ENCODE results near the gene RETREG3.

Gene RETREG3

DNA sequence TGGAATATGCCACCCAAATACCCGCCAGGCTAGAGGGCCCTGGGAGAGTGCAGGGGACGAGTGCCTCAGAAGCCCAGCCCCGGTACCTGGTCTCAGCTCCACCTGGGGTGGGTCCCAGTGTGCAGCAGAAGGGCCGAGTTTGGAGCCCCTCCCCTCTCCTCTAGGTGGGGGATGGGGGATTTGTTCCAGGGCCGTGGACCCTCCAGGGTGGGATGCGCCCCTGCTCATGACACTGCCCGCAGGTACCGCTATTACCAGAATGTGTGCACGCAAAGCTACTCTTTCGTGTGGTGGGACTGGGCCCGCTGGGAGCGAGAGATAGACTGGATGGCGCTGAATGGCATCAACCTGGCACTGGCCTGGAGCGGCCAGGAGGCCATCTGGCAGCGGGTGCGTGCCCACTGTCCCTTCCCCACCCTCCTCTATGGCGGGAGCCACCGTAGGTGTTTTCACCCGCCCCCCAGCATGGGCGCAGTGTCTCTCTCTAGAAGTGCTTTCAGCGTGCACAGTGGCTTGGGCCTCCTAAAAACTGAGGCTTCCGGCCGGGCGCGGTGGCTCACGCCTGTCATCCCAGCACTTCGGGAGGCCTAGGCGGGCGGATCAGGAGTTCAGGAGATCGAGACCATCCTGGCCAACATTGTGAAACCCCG, 71.9 kb downstream of the RETREG3 start:
- 0 out of 2 replicates have a peak, but pooled peaks cover 3% of the 10 kb centered on the region for H3K36me3 ChIP-seq (ENCODE audit: insufficient read depth, low read length)
- no peak overlapping the region for H3K27ac ChIP-seq
- peak overlapping the region; percentile 55 for H3K9ac ChIP-seq (ENCODE audit: insufficient read length)
- DNase-seq (ENCODE audit: low read depth, low spot score), result no peak
- no peaks in the 10 kb centered on the region for H3K9me3 ChIP-seq (ENCODE audit: low read depth, low read length)
- TF ChIP-seq EZH2 (IDR thresholded peaks at IDR 0.05) (no peak), FOXP2 (optimal IDR thresholded peaks at IDR 0.05; ENCODE audit: control extremely low read depth, extremely low read length, insufficient read depth) (no peak), POLR2AphosphoS5 (IDR thresholded peaks at IDR 0.05; ENCODE audit: borderline replicate concordance, low read depth, low read length) (no peak)
- H3K4me3 ChIP-seq, result peak overlapping the region; percentile 79

DNA sequence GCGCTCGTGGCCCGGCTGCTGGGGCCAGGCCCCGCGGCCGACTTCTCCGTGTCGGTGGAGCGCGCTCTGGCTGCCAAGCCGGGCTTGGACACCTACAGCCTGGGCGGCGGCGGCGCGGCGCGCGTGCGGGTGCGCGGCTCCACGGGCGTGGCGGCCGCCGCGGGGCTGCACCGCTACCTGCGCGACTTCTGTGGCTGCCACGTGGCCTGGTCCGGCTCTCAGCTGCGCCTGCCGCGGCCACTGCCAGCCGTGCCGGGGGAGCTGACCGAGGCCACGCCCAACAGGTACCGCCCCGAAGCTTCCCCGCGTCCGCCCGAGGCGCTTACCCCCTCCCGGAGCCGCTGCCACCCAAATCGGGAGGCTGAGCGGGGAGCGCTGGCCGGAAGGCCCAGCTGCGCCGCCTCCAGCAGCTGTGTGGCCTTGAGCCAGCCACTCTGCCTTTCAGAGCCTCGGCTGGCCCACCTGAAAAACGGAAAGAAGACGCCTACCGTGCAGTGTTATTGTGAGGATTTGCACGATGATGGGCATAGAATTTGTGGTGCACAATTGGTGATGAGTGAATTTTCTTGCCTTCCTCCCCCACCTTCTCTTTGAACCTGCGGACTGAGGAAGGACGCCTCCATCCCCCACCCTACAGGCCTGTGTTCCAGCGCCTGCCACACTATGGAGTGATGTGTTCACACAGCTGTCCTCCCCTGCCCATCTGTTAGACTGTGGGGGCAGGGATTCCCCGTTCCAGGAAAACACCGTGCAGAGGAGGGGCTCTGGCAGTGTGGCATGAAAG, 72.6 kb downstream of the RETREG3 start:
- no peak for DNase-seq (ENCODE audit: low read depth, low spot score)
- H3K36me3 ChIP-seq (ENCODE audit: insufficient read depth, low read length), result 0 out of 2 replicates have a peak, but pooled peaks cover 3% of the 10 kb centered on the region
- peak overlapping the region; percentile 79 for H3K4me3 ChIP-seq
- no peaks in the 10 kb centered on the region for H3K9me3 ChIP-seq (ENCODE audit: low read depth, low read length)
- no peak for TF ChIP-seq FOXP2 (optimal IDR thresholded peaks at IDR 0.05; ENCODE audit: control extremely low read depth, extremely low read length, insufficient read depth)
- no peak for TF ChIP-seq EZH2 (IDR thresholded peaks at IDR 0.05)
- TF ChIP-seq POLR2AphosphoS5 (IDR thresholded peaks at IDR 0.05; ENCODE audit: borderline replicate concordance, low read depth, low read length), result 0 out of 2 replicates have a peak, but pooled peaks have one; percentile 14
- H3K27ac ChIP-seq, result no peak overlapping the region
- H3K9ac ChIP-seq (ENCODE audit: insufficient read length), result peak overlapping the region; percentile 55

DNA sequence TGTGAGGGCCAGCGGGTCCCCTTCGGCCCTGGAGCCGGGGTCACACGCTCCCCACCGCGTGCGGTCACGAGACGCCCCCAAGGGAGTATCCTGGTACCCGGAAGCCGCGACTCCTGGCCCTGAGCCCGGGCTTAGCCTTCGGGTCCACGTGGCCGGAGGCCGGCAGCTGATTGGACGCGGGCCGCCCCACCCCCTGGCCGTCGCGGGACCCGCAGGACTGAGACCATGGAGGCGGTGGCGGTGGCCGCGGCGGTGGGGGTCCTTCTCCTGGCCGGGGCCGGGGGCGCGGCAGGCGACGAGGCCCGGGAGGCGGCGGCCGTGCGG, 73.2 kb downstream of the RETREG3 start, which contains the start of gene NAGLU:
Gene NAGLU, plus strand, starts transcription at position 194 of the 324 bp plus-strand sequence. Its CDS starts 32 bp downstream, at position 226.
- Histone ChIP-seq H3K9ac (ENCODE audit: insufficient read length) (peak within 1 kb of the TSS; percentile 55), H3K9me3 (ENCODE audit: low read depth, low read length) (no peaks in the 10 kb centered on the region), H3K27ac (peak within 1 kb of the TSS; percentile 27), H3K36me3 (ENCODE audit: insufficient read depth, low read length) (0 out of 2 replicates have a peak, but pooled peaks cover 3% of the 10 kb centered on the region), H3K4me3 (peak within 1 kb of the TSS; percentile 79)
- no peak for DNase-seq (ENCODE audit: low read depth, low spot score)
- TF ChIP-seq EZH2 (IDR thresholded peaks at IDR 0.05) (no peak), FOXP2 (optimal IDR thresholded peaks at IDR 0.05; ENCODE audit: control extremely low read depth, extremely low read length, insufficient read depth) (no peak), POLR2AphosphoS5 (IDR thresholded peaks at IDR 0.05; ENCODE audit: borderline replicate concordance, low read depth, low read length) (peak; percentile 60)

DNA sequence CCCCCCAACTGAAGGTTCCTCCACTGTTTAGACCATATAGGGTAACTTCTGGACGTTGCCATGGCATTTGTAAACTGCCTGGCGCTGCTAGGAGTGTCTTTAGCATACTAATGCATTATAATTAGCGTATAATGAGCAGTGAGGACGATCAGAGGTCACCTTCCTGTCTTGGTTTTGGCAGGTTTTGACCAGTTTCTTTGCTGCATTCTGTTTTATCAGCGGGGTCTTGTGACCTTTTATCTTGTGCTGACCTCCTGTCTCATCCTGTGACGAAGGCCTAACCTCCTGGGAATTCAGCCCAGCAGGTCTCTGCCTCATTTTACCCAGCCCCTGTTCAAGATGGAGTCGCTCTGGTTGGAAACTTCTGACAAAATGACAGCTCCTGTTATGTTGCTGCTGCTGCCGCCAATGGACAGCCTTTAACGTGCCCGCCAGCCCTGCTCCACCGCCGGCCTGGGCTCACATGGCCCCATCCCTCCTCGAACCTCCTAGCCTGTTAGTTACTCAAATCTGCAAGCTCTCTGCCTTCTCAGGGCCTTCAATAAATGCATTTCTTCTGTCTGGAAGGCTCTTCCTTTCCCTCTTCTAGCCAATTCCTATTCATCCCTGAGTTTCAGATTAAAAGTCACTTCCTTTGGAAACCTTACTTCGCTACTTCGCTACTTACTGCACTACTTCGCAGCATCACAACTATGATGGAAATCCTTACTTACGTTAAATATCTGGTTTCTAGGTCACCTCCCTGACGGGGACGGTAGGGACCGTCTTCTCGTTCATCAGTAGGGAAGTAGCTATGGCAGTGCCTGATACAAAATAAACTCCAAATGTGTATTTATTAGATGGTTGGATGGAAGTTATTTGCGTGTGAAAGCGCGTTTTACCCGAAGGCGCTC, 73.8 kb downstream of the RETREG3 start:
- DNase-seq (ENCODE audit: low read depth, low spot score), result no peak
- no peak overlapping the region for H3K9ac ChIP-seq (ENCODE audit: insufficient read length)
- no peaks in the 10 kb centered on the region for H3K9me3 ChIP-seq (ENCODE audit: low read depth, low read length)
- peak overlapping the region; percentile 79 for H3K4me3 ChIP-seq
- no peak for TF ChIP-seq EZH2 (IDR thresholded peaks at IDR 0.05)
- H3K27ac ChIP-seq, result peak overlapping the region; percentile 27
- H3K36me3 ChIP-seq (ENCODE audit: insufficient read depth, low read length), result 0 out of 2 replicates have a peak, but pooled peaks cover 3% of the 10 kb centered on the region

DNA sequence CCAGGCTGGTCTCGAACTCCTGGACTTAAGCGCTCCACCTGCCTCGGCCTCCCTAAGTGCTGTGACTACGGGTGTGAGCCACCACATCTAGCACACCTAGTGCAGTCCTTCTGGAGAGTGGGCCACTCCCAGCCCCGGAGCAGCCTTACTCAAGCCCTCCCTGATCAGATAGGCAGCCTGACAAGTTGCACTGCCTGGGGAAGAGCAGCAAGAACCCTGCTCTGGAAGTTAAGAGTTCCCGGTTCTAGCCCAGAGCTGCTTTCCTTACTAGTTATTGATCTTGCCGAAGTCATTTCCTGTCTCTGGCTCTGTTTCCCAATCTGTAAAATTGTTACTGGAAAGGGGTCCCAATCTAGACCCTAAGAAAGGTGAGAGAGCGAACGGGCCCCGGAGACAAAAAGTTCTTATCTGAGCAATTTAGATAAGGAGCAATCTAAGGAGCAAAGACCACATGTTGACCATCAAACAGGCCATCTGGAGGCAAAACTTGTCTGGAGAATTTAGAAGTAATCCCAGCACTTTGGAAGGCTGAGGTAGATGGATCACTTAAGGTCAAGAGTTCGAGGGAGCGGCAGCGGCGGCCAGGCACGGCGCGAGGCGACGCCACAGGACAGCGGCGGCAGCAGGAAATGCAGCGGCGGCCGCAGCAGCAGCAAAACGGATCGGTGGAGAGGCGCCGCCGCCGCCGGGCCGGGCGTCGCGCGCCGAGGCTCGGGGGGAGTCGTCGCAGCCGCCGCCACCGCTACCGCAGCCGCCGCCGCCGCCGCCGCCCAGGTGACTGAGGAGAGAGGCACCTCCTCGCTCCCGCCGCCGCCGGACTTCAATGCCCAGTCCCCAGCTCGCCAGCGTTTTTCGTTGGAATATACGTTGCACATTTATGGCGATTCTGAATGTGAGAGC, 77.5 kb downstream of the RETREG3 start:
- H3K9ac ChIP-seq (ENCODE audit: insufficient read length), result no peak overlapping the region
- TF ChIP-seq EZH2 (IDR thresholded peaks at IDR 0.05) (no peak), FOXP2 (optimal IDR thresholded peaks at IDR 0.05; ENCODE audit: control extremely low read depth, extremely low read length, insufficient read depth) (no peak), POLR2AphosphoS5 (IDR thresholded peaks at IDR 0.05; ENCODE audit: borderline replicate concordance, low read depth, low read length) (no peak)
- no peak for DNase-seq (ENCODE audit: low read depth, low spot score)
- H3K4me3 ChIP-seq, result peak overlapping the region; percentile 74
- H3K27ac ChIP-seq, result no peak overlapping the region
- H3K36me3 ChIP-seq (ENCODE audit: insufficient read depth, low read length), result no peaks in the 10 kb centered on the region
- no peaks in the 10 kb centered on the region for H3K9me3 ChIP-seq (ENCODE audit: low read depth, low read length)

DNA sequence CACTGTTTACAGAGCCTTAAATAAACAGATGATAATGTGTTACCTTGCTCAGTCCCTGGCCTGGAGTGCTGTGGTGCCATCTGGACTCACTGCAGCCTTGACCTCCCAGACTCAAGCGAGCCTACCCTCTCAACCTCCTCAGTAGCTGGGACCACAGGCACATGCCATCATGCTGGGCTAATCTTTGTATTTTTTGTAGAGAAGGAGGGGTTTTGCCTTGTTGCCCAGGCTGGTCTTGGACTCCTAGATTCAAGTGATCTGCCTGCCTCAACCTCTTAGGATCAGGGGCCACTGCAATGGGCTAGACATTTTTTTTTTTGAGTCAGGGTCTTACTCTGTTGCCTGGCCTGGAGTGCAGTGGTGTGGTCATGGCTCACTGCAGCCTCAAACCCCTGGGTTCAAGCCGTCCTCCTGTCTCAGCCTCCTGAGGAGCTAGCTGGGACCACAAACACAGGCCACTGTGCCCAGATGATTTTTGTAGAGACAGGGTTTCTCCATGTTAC, 78.2 kb downstream of the RETREG3 start:
- no peak for TF ChIP-seq EZH2 (IDR thresholded peaks at IDR 0.05)
- no peak for TF ChIP-seq POLR2AphosphoS5 (IDR thresholded peaks at IDR 0.05; ENCODE audit: borderline replicate concordance, low read depth, low read length)
- no peak for TF ChIP-seq FOXP2 (optimal IDR thresholded peaks at IDR 0.05; ENCODE audit: control extremely low read depth, extremely low read length, insufficient read depth)
- no peak overlapping the region for H3K4me3 ChIP-seq
- no peak overlapping the region for H3K9ac ChIP-seq (ENCODE audit: insufficient read length)
- H3K9me3 ChIP-seq (ENCODE audit: low read depth, low read length), result no peaks in the 10 kb centered on the region
- no peak overlapping the region for H3K27ac ChIP-seq
- DNase-seq (ENCODE audit: low read depth, low spot score), result no peak
- H3K36me3 ChIP-seq (ENCODE audit: insufficient read depth, low read length), result no peaks in the 10 kb centered on the region

All from SK-N-MC (cell line).